ENCODE results near the gene TNPO3. TPM values are rescaled to one million over a fixed set of nuclear protein-coding genes. Genes with fewer than 3 reads are reported as not detected.

TNPO3 gene
- 10 to 100 TPM; 29.9 to 41.6 (median 37.8) TPM for total RNA-seq

GRCh38 chr7:129054438-129055293, at the start of gene TNPO3:
TSS of gene TNPO3 (minus strand) at chr7:129055111. CDS start at chr7:129054770, 341 bp downstream.
- no peaks in the 10 kb centered on the region for H3K27me3 ChIP-seq
- TF ChIP-seq POLR2AphosphoS5 (IDR thresholded peaks at IDR 0.05) (peak; percentile 86 to 96 (median 89)), POLR2A (IDR thresholded peaks at IDR 0.05) (peak; percentile 95), EP300 (IDR thresholded peaks at IDR 0.05; ENCODE audit: low read depth) (no peak), CTCF (IDR thresholded peaks at IDR 0.05) (peak in 1 of 5 experiments; percentile 19)
- H3K4me3 ChIP-seq: peak within 1 kb of the TSS; percentile 60 to 98 (median 86)
- no peaks in the 10 kb centered on the region for H3K9me3 ChIP-seq
- in situ Hi-C loops (cut with MboI; ENCODE audit: low pct_ligation_motif_present in 1 of 4, low pct_unique_long_range_greater_than_20kb in 1 of 4, low sequenced_read_pairs in 3 of 4): no loop called here
- peaks cover 9 to 31% (median 20%) of the 10 kb centered on the region in 4 donors for H3K4me1 ChIP-seq
- intact Hi-C loops (cut with DNase I; ENCODE audit: low total_unique reads): no loop called here
- peak within 1 kb of the TSS; percentile 92 to 99 (median 96) for H3K27ac ChIP-seq
- WGBS, 2 donors (ENCODE audit: low coverage in 1 of 2): 1% methylated on average over 55 of the region's 59 CpGs; no CpG with 5 or more reads in 1 of the 2 donors
- peak; percentile 96 for DNase-seq
- H3K36me3 ChIP-seq: no peaks in the 10 kb centered on the region

GRCh38 chr7:129103561-129104324, 48.8 kb upstream of the TNPO3 start:
- Histone ChIP-seq H3K9me3 (no peaks in the 10 kb centered on the region), H3K27ac (peak overlapping the region in 1 of 4 donors; percentile 64), H3K4me1 (peaks cover 0 to 38% (median 11%) of the 10 kb centered on the region in 4 donors), H3K27me3 (no peaks in the 10 kb centered on the region), H3K4me3 (no peak overlapping the region), H3K36me3 (no peaks in the 10 kb centered on the region)
- no peak for DNase-seq
- WGBS, 2 donors (ENCODE audit: low coverage in 1 of 2): 79 to 80% methylated on average over 1 to 4 of the region's 4 CpGs
- in situ Hi-C loops (cut with MboI; ENCODE audit: low pct_ligation_motif_present in 1 of 4, low pct_unique_long_range_greater_than_20kb in 1 of 4, low sequenced_read_pairs in 3 of 4) (no loop called here), intact Hi-C loops (cut with DNase I; ENCODE audit: low total_unique reads) (no loop called here)
- TF ChIP-seq CTCF (IDR thresholded peaks at IDR 0.05) (no peak), POLR2AphosphoS5 (IDR thresholded peaks at IDR 0.05) (no peak), EP300 (IDR thresholded peaks at IDR 0.05; ENCODE audit: low read depth) (no peak), POLR2A (IDR thresholded peaks at IDR 0.05) (no peak)

GRCh38 chr7:129101746-129102145, 46.8 kb upstream of the TNPO3 start:
- Histone ChIP-seq H3K27me3 (no peaks in the 10 kb centered on the region), H3K4me1 (peaks cover 0 to 38% (median 11%) of the 10 kb centered on the region in 4 donors), H3K4me3 (no peak overlapping the region), H3K36me3 (no peaks in the 10 kb centered on the region), H3K27ac (peak overlapping the region in 2 of 4 donors; percentile 55 to 64), H3K9me3 (no peaks in the 10 kb centered on the region)
- no peak for DNase-seq
- intact Hi-C loops (cut with DNase I; ENCODE audit: low total_unique reads) (no loop called here), in situ Hi-C loops (cut with MboI; ENCODE audit: low pct_ligation_motif_present in 1 of 4, low pct_unique_long_range_greater_than_20kb in 1 of 4, low sequenced_read_pairs in 3 of 4) (no loop called here)
- TF ChIP-seq CTCF (IDR thresholded peaks at IDR 0.05) (no peak), POLR2AphosphoS5 (IDR thresholded peaks at IDR 0.05) (no peak), POLR2A (IDR thresholded peaks at IDR 0.05) (no peak), EP300 (IDR thresholded peaks at IDR 0.05; ENCODE audit: low read depth) (no peak)
- WGBS, 2 donors (ENCODE audit: low coverage in 1 of 2): 80 to 83% methylated on average over 6 of the region's 6 CpGs

- peak overlapping the region in 1 of 4 donors; percentile 64 for H3K27ac ChIP-seq
- H3K9me3 ChIP-seq: no peaks in the 10 kb centered on the region
- 0 to 35% methylated on average over 2 of the region's 2 CpGs for WGBS, 2 donors (ENCODE audit: low coverage in 1 of 2)
Measured at GRCh38 chr7:129100827-129101166, 45.9 kb upstream of the TNPO3 start.

More at GRCh38 chr7:129100827-129101166, 45.9 kb upstream of the TNPO3 start:
- H3K27me3 ChIP-seq: no peaks in the 10 kb centered on the region
- intact Hi-C loops (cut with DNase I; ENCODE audit: low total_unique reads) (no loop called here), in situ Hi-C loops (cut with MboI; ENCODE audit: low pct_ligation_motif_present in 1 of 4, low pct_unique_long_range_greater_than_20kb in 1 of 4, low sequenced_read_pairs in 3 of 4) (no loop called here)
- peaks cover 0 to 38% (median 11%) of the 10 kb centered on the region in 4 donors for H3K4me1 ChIP-seq
- TF ChIP-seq POLR2AphosphoS5 (IDR thresholded peaks at IDR 0.05): no peak
- TF ChIP-seq POLR2A (IDR thresholded peaks at IDR 0.05): no peak
- TF ChIP-seq EP300 (IDR thresholded peaks at IDR 0.05; ENCODE audit: low read depth): no peak
- no peak for TF ChIP-seq CTCF (IDR thresholded peaks at IDR 0.05)
- H3K4me3 ChIP-seq: no peak overlapping the region
- no peaks in the 10 kb centered on the region for H3K36me3 ChIP-seq
- DNase-seq: no peak
